RPMI8226 (cell line): ENCODE results near the gene MCTP2.

Experiments
- DNase-seq: peaks from one replicate; pipeline ENCODE4 v3.0.0-alpha.2; 2015

The MCTP2 gene

DNA sequence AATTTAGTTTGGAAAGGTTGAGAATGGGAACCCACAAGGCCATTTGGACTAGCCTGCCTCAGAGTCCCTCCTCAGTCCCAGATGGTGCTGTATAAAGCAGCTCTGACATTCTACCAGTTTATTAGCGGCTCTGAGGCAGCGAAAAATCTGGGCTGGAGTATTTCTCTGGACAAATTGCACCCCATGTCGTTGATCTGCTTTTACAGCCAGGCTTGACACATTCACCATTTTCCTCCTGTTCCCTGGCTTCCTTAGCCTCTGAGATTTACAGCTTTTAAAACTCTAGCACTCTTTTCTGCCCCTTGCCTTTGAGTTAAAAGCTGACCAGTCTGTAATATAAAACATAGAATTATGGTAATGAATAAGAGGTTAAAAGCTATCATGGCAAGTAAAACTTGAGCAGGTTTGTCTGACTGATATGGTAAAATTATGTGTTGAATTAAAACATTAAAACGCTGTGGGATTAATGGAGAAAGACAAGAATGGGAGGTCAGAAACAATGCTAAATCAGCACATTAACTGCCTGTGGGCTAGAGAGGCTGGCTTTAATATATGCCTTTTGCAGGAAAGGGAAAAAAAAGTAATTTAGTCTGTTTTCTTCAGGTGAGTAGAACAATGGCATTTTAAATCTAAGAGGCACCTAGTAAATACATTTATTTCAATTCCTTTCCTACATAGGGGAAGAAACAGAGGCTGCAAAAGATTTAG lies 131.2 kb downstream of the MCTP2 start:
- DNase-seq, result no peak

DNA sequence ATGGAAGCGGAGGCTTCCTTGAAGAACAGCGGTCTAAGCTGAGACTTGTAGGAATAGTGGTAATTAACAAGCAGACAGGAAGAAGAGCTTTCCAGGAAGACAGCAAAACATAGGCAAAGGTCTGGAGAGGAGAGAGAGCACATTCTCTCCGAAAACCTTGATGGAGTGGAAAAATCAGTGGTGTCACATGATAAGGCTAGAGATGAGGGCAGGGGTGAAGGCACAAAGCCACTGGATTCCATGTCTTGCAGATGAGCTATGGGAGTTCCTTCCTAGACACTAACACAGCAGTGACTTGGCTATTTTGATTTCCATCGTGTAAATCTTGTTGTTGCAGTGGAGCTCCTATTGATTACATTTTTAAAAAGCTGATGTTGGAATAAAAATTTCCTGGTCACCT lies 132.0 kb downstream of the MCTP2 start:
- DNase-seq, result no peak

DNA sequence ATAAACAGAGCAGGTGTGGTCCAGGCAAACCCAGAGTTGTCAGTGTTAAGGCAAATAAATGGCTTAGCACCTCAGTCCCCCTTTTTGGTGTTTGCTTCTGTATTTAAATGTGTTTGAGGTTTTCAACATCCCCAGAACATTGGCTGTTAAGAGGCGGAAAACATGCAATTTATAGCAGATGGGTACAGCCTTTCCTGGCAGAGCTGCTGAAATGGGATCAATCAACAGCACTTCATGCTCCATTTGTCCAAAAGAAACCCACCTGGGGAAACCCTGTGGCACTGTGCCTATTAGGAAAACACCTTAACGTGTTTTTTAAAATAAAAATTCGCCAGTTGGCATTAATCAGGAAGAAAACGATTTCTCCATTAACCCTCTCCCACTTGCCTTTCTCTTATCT lies 135.4 kb downstream of the MCTP2 start:
- DNase-seq, result no peak

- DNase-seq, result no peak
Observed at GRCh38 chr15:94367726-94368535, 136.6 kb downstream of the MCTP2 start.

GRCh38 chr15:94370206-94370935 lies 139.0 kb downstream of the MCTP2 start:
- DNase-seq, result no peak

DNA sequence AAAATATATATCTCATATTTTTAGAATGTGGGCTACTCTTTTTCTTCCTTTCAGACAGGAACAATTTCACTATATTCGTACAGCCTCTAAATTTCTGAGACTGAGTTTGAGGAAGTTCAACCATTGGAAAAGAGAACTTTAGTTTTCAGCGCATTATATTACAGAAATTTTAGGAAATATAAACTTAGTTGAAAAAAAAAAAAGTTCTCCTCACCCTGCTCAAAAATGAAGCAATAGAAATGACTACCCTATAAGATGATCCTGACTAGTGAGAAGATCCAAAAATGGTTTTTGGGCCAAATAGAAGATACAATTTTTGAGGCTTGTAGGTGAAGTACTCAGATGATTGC lies 139.6 kb downstream of the MCTP2 start:
- no peak for DNase-seq

DNA sequence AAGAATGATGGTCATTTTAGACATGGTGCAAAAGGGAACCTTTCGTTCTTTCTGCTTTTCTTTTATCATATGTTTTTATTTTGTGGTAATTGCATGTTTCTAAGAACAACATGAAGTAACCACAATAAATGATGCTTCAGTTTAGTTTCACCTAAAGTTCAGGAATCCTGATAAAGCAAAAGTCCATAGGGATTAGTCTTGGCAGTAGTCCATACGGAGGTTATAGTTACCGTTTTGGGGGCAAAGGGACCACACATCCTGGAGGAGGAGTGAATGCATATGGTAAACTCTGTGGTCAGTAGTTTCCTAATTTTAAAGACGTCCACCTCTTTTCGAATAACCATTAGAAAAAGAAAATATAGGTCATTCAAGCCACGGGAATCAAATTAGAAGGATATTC lies 141.5 kb downstream of the MCTP2 start:
- no peak for DNase-seq

GRCh38 chr15:94375997-94376396 lies 144.6 kb downstream of the MCTP2 start:
- no peak for DNase-seq

- no peak for DNase-seq
Observed at GRCh38 chr15:94379986-94380385, 148.6 kb downstream of the MCTP2 start.

DNA sequence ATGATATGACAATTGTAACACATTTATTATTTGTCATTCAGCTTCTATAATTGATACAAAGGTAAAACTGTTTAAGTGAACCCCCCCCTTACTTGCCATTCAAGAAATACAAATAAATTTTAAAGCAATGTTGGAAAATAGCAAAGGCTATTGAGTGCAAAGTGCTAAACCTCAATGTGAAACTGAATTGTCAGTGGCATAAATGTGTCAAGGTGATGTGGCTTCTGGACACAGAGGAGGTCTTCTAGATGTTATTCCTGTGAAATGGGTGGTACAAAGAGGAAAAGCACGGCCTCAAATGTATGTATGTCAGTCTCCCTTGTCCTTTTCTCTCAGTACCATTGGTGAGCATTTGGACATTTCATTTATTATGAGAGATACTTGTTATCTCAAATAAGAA lies 149.4 kb downstream of the MCTP2 start:
- DNase-seq, result no peak

GRCh38 chr15:94381384-94381783 lies 150.0 kb downstream of the MCTP2 start:
- no peak for DNase-seq

- DNase-seq, result no peak
Observed at GRCh38 chr15:94383041-94383440, 151.7 kb downstream of the MCTP2 start.

DNA sequence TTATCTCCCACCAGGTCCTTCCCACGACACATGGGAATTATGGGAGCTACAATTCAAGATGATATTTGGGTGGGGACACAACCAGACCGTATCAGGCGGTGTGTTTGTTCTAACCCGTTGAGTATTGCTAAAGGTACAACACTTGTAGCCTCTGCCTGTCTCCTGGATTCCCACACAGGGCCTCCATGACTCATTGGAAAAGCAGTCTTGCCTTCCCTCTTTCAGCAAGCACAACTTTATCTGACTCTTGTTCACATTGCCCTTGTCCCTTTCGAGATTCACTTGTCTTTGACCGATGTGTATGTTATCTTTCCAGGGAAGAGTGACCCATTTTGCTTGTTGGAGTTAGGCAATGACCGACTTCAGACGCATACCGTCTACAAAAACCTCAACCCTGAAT lies 152.3 kb downstream of the MCTP2 start:
- DNase-seq, result no peak

DNA sequence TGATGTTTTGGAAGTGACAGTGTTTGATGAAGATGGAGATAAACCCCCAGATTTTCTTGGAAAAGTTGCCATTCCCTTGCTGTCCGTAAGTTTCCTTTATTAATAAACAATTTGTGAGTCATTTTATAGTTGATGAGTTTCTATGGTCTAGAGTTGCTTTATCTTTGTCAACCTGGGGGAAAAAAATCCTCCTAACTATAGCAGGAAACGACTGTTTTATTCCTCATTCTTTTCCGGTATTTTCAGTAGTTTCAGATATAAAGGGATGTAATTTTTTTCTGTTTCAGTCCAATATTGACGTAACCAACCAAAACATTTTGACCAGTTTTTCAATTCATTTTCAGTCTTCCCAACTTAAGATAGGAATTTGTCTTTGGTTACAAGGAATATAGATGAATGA lies 154.1 kb downstream of the MCTP2 start:
- DNase-seq, result no peak

DNA sequence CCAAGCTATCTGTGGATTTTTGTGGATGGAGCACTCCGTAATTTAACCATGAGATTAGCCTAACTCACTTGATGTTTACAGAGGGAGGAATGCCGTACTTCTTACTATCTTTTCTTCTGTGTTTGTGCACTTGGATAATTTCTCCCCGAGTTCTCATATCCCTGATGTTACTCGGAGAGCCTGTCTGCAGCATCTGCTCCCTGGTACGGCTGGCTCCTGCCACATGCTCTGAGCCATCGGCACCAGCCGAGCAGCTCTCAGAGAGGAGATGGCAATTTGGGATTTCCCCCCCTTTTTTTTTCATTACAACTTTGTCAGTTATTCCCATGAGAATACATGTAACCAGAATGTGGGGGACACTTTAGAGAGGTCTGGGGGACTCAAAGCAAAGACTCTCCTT lies 155.0 kb downstream of the MCTP2 start:
- no peak for DNase-seq

DNA sequence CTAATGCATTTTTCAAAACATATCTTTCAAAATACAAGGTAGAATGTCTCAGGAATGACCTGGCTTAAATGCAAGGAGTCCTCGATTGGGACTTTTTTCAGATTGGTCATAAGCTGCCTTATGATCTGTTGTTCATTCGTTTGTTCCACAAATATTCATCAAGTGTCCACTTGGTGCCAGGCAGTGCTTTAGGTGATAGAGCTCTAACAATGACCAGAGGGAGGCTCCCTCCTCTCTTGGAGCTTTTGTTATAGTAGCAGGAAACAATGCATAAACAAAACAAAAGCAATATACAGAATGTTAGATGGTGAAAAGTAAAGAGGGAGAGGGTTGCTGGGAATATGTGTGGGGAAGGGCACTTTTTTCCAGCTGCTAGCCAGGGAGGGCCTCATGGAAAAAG lies 156.1 kb downstream of the MCTP2 start:
- no peak for DNase-seq

GRCh38 chr15:94387849-94388441 lies 156.6 kb downstream of the MCTP2 start:
- peak; percentile 59 for DNase-seq

- no peak for DNase-seq
Observed at GRCh38 chr15:94395640-94396039, 164.3 kb downstream of the MCTP2 start.

- no peak for DNase-seq
Observed at GRCh38 chr15:94397337-94397736, 166.0 kb downstream of the MCTP2 start.

GRCh38 chr15:94398001-94398400 lies 166.6 kb downstream of the MCTP2 start:
- DNase-seq, result no peak

GRCh38 chr15:94400526-94401298 lies 169.4 kb downstream of the MCTP2 start:
- no peak for DNase-seq

GRCh38 chr15:94403331-94403730 lies 172.0 kb downstream of the MCTP2 start:
- DNase-seq, result no peak
